MG63 (cell line): ENCODE measurements around the gene DOCK6. TPM values are rescaled to one million over a fixed set of nuclear protein-coding genes. Genes with fewer than 3 reads are reported as not detected.

Experiments
- DNase-seq: peaks from one replicate; pipeline ENCODE4 v3.0.0-alpha.2; 2020
- H3K27me3 ChIP-seq: fragments of 250-450 bp; sonication (Bioruptor Pico); 2 replicates; pipeline ENCODE4 v1.5.1; 2020; ENCODE audit warnings: mild to moderate bottlenecking, moderate library complexity
- H3K36me3 ChIP-seq: fragments of 250-450 bp; sonication (Bioruptor Pico); 2 replicates; pipeline ENCODE4 v1.5.1; 2020; ENCODE audit warnings: mild to moderate bottlenecking, moderate library complexity
- H3K4me3 ChIP-seq: fragments of 250-450 bp; sonication (Bioruptor Pico); 2 replicates; pipeline ENCODE4 v1.5.1; 2020; ENCODE audit warnings: mild to moderate bottlenecking, moderate library complexity
- H3K9me3 ChIP-seq: fragments of 250-450 bp; sonication (Bioruptor Pico); 2 replicates; pipeline ENCODE4 v1.5.1; 2020; ENCODE audit warnings: mild to moderate bottlenecking, moderate library complexity
- total RNA-seq: library from RNA; depleted of rRNA; stranded (reverse); fragments of >200 nt; shearing (Covaris generic); gene quantifications from 2 replicates; pipeline ENCODE4 v1.2.3, GENCODE V29; 2014; ENCODE audit warnings: low replicate concordance; rRNA removed

Gene DOCK6
- total RNA-seq, result 2.2 and 8.8 TPM in 2 replicates

GRCh38 chr19:11261971-11262839 lies at the start of gene DOCK6:
Gene DOCK6, minus strand, starts transcription at chr19:11262524. Its CDS starts 84 bp downstream, at chr19:11262440.
- DNase-seq, result peak; percentile 64
- H3K36me3 ChIP-seq, result no peaks in the 10 kb centered on the region
- no peaks in the 10 kb centered on the region for H3K27me3 ChIP-seq
- no peaks in the 10 kb centered on the region for H3K9me3 ChIP-seq
- H3K4me3 ChIP-seq, result peak within 1 kb of the TSS; percentile 83

- Histone ChIP-seq H3K27me3 (peaks cover 6% of the 10 kb centered on the region; the same call in 1 of the 2 replicates), H3K36me3 (no peaks in the 10 kb centered on the region), H3K4me3 (no peak overlapping the region), H3K9me3 (no peaks in the 10 kb centered on the region)
- no peak for DNase-seq
Measured at GRCh38 chr19:11306337-11306736, 44.0 kb upstream of the DOCK6 start.

- Histone ChIP-seq H3K27me3 (peaks cover 6% of the 10 kb centered on the region; the same call in 1 of the 2 replicates), H3K4me3 (no peak overlapping the region)
Measured at GRCh38 chr19:11304936-11305335, 42.6 kb upstream of the DOCK6 start.

GRCh38 chr19:11300811-11301120 lies 38.4 kb upstream of the DOCK6 start:
- Histone ChIP-seq H3K27me3 (peaks cover 4% of the 10 kb centered on the region; the same call in 1 of the 2 replicates), H3K36me3 (no peaks in the 10 kb centered on the region), H3K4me3 (no peak overlapping the region), H3K9me3 (peaks cover 4% of the 10 kb centered on the region)
- DNase-seq, result no peak

More at GRCh38 chr19:11304936-11305335, 42.6 kb upstream of the DOCK6 start:
- peaks cover 3% of the 10 kb centered on the region for H3K9me3 ChIP-seq
- H3K36me3 ChIP-seq, result no peaks in the 10 kb centered on the region
- no peak for DNase-seq

- peaks cover 4% of the 10 kb centered on the region; the same call in 1 of the 2 replicates for H3K27me3 ChIP-seq
- H3K9me3 ChIP-seq, result peaks cover 4% of the 10 kb centered on the region
- DNase-seq, result no peak
- H3K4me3 ChIP-seq, result no peak overlapping the region
- H3K36me3 ChIP-seq, result no peaks in the 10 kb centered on the region
Measured at GRCh38 chr19:11299946-11300810, 37.9 kb upstream of the DOCK6 start.

GRCh38 chr19:11296264-11296663 lies 33.9 kb upstream of the DOCK6 start:
- no peak for DNase-seq
- H3K9me3 ChIP-seq, result peaks cover 4% of the 10 kb centered on the region
- H3K36me3 ChIP-seq, result no peaks in the 10 kb centered on the region
- H3K4me3 ChIP-seq, result no peak overlapping the region
- no peaks in the 10 kb centered on the region; the same call in 1 of the 2 replicates for H3K27me3 ChIP-seq

GRCh38 chr19:11295665-11296245 lies 33.4 kb upstream of the DOCK6 start, which contains the start of gene TSPAN16:
Gene TSPAN16, plus strand, starts transcription at chr19:11296160. Its CDS starts 138 bp downstream, at chr19:11296298.
- no peak within 1 kb of the TSS for H3K4me3 ChIP-seq
- no peaks in the 10 kb centered on the region for H3K36me3 ChIP-seq
- no peaks in the 10 kb centered on the region; the same call in 1 of the 2 replicates for H3K27me3 ChIP-seq
- no peak for DNase-seq
- H3K9me3 ChIP-seq, result peaks cover 4% of the 10 kb centered on the region

GRCh38 chr19:11295180-11295579 lies 32.9 kb upstream of the DOCK6 start:
- no peaks in the 10 kb centered on the region; the same call in 1 of the 2 replicates for H3K27me3 ChIP-seq
- H3K36me3 ChIP-seq, result no peaks in the 10 kb centered on the region
- no peak overlapping the region for H3K4me3 ChIP-seq
- peaks cover 2% of the 10 kb centered on the region for H3K9me3 ChIP-seq
- DNase-seq, result no peak

- Histone ChIP-seq H3K27me3 (no peaks in the 10 kb centered on the region), H3K4me3 (peak overlapping the region; percentile 32), H3K36me3 (no peaks in the 10 kb centered on the region), H3K9me3 (no peaks in the 10 kb centered on the region)
- peak; percentile 99 for DNase-seq
Measured at GRCh38 chr19:11293433-11294389, 31.4 kb upstream of the DOCK6 start.

- no peak for DNase-seq
- Histone ChIP-seq H3K4me3 (no peak overlapping the region), H3K27me3 (no peaks in the 10 kb centered on the region), H3K9me3 (no peaks in the 10 kb centered on the region), H3K36me3 (no peaks in the 10 kb centered on the region)
Measured at GRCh38 chr19:11291991-11292390, 29.7 kb upstream of the DOCK6 start.

- Histone ChIP-seq H3K27me3 (no peaks in the 10 kb centered on the region), H3K36me3 (no peaks in the 10 kb centered on the region), H3K9me3 (no peaks in the 10 kb centered on the region), H3K4me3 (no peak overlapping the region)
- DNase-seq, result no peak
Measured at GRCh38 chr19:11291415-11291814, 29.1 kb upstream of the DOCK6 start.

GRCh38 chr19:11290256-11290655 lies 27.9 kb upstream of the DOCK6 start:
- Histone ChIP-seq H3K27me3 (no peaks in the 10 kb centered on the region), H3K4me3 (no peak overlapping the region), H3K9me3 (no peaks in the 10 kb centered on the region), H3K36me3 (no peaks in the 10 kb centered on the region)
- no peak for DNase-seq

- DNase-seq, result peak; percentile 39
- no peaks in the 10 kb centered on the region for H3K9me3 ChIP-seq
- H3K4me3 ChIP-seq, result no peak overlapping the region
- H3K36me3 ChIP-seq, result no peaks in the 10 kb centered on the region
- H3K27me3 ChIP-seq, result no peaks in the 10 kb centered on the region
Measured at GRCh38 chr19:11288349-11288748, 26.0 kb upstream of the DOCK6 start.

- Histone ChIP-seq H3K27me3 (no peaks in the 10 kb centered on the region), H3K9me3 (no peaks in the 10 kb centered on the region), H3K4me3 (no peak overlapping the region), H3K36me3 (no peaks in the 10 kb centered on the region)
- DNase-seq, result peak; percentile 55
Measured at GRCh38 chr19:11286312-11286974, 24.1 kb upstream of the DOCK6 start.

GRCh38 chr19:11284515-11284914 lies 22.2 kb upstream of the DOCK6 start:
- H3K27me3 ChIP-seq, result peaks cover 2% of the 10 kb centered on the region; the same call in 1 of the 2 replicates
- no peak overlapping the region for H3K4me3 ChIP-seq
- DNase-seq, result no peak
- H3K36me3 ChIP-seq, result no peaks in the 10 kb centered on the region
- no peaks in the 10 kb centered on the region for H3K9me3 ChIP-seq
